ENCODE measurements around the gene LRRC15. TPM values are rescaled to one million over a fixed set of nuclear protein-coding genes. Genes with fewer than 3 reads are reported as not detected.

The LRRC15 gene
- total RNA-seq (2014; rRNA removed; shearing (Covaris generic)), result 0.30 and 0.40 TPM in 2 replicates
- polyA plus RNA-seq (2015; cell fraction: cytosol; rRNA removed), result 0.11 and 0.13 TPM in 2 replicates
- polyA plus RNA-seq (2015; cell fraction: nucleus; rRNA removed), result 0.32 and 0.36 TPM in 2 replicates

- peak; percentile 72 for DNase-seq (ENCODE audit: low read depth)
These were observed at the start of gene LRRC15 for GRCh38 chr3:194369522-194370279. TSS of gene LRRC15 (minus strand) at chr3:194369743. CDS start at chr3:194361043, 8,700 bp downstream.

- no peak for DNase-seq (ENCODE audit: low read depth)
These were observed 49.1 kb upstream of the LRRC15 start for GRCh38 chr3:194418671-194419070.

- DNase-seq (ENCODE audit: low read depth), result peak; percentile 49
These were observed 37.9 kb upstream of the LRRC15 start for GRCh38 chr3:194407423-194407822.

DNA sequence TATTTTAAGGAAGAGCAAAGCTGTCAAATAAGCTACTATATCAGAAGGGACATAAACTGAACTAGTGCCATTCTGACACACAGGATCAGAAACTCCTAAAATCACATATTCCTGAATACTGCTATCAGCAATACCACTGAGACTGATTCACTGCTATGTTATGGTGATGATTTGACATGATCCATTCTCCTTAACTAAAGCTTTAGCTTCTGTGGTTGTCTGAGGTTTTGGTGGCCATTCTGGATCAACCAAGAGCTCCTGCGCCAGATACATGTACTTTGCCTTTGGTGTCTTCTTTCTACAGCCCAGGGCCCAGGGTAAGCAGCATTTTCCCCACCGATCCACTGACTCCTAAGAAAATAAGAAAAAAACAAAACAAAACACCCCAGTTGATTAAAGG is 36.2 kb upstream of the LRRC15 start:
- DNase-seq (ENCODE audit: low read depth), result no peak

- DNase-seq (ENCODE audit: low read depth), result peak; percentile 58
These were observed 35.0 kb upstream of the LRRC15 start for GRCh38 chr3:194404365-194405140.

GRCh38 chr3:194401868-194402329 is 32.4 kb upstream of the LRRC15 start:
- DNase-seq (ENCODE audit: low read depth), result no peak

DNA sequence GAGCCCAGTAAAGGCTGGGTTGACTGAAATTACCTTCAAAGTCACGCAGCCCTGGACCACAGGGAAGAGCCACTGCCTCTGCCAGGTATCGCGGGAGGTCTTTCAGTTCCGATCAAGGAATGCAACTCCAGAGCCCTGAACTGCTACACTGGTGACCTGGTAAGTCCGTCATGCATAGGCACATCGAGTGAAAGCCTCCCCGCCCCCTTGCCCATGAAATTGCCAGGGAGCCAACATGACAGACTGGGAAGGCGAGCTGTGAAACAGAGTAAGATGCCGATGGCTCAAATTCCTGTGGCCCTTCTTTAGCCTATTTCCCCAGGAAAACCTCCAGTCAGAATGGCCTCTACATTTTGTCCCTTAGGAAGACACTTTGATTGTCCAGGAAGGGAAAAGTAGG is 31.8 kb upstream of the LRRC15 start:
- no peak for DNase-seq (ENCODE audit: low read depth)

- no peak for DNase-seq (ENCODE audit: low read depth)
These were observed 30.4 kb upstream of the LRRC15 start for GRCh38 chr3:194399874-194400411.

- DNase-seq (ENCODE audit: low read depth), result no peak
These were observed 29.6 kb upstream of the LRRC15 start, which contains the start of gene GP5 for GRCh38 chr3:194399166-194399565. TSS of gene GP5 (minus strand) at chr3:194399266. CDS start at chr3:194398282, 984 bp downstream.

DNA sequence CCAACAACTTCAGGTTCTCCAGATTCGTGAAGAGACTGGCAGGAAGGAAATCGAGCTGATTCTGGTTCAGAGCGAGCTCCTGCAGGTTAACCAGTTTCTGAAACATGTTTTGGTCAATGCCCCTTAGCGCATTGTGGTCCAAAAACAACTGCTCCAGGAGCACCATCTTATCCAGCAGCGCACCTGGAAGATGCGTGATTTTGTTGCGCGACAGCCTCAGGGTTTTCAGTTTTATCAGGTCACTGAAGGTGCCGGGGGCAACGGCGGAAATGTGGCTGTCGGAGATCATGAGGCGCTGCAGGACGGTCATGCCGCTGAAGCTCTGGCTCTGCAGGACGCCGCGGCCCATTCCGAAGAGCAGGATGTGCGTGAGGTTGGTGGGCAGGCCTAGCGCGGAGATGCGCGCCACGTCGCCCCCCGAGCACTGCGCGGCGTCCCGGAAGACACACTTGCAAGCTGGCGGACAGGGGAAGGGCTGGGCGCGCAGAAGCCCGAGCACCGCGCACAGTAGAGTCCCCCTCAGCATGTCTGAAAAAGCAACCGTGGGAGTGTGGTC is 28.3 kb upstream of the LRRC15 start:
- DNase-seq (ENCODE audit: low read depth), result no peak

DNA sequence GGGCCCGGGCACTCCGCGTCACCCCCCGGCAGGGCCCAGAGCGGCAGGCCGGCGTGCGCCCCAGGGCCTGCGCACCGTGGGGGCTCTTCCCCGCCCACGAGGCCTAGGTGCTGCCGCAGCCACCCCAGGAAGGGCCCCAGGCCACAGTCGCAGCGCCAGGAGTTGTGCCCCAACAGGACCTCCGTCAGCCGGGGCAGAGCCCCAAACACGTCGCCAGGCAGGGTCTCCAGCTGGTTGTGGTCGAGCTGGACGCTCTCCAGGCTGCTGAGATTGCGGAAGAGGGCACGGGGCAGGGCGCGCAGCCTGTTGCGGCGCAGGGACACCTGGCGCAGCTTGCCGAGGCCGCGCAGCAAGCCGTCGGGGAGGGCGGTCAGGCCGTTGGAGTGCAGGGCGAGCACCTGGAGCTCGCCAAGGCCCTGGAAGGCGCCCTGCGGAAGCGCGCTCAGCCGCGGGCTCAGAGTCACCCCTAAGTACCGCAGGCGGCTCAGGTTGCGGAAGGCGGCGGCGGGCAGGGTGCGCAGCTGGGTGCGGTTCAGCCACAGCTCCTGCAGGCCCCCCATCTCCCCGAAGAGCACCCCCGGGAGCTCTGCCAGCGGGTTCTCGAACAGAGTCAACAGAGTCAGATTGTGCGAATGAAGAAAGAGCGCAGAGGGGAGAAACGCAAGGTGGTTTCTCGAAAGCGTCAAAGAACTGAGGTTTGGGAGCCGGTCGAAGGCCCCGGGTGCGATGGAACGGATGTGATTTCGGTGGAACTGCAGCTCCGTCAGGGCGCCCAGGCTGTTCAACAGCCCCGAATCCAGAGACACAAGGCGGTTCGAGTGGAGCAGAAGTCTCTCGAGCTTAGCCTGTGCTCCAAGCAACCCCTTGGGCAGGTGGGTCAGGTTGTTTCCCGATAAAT is 27.6 kb upstream of the LRRC15 start:
- DNase-seq (ENCODE audit: low read depth), result no peak

DNA sequence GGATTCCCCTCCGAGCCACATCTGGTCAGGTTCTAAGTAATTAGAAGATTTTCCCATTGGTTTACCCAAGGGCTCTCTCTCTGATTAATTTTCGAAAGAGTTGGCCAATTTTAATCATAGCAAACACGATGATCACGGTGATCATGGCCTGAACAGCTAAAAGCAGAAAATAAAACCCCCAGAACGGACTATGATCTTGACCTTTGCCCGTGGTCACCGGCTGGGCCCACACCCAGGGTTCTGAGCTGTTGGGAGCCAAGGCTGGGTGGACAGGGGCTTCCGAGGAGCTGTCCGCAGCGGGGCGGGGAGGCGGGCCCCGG is 27.0 kb upstream of the LRRC15 start:
- no peak for DNase-seq (ENCODE audit: low read depth)

GRCh38 chr3:194395778-194396538 is 26.4 kb upstream of the LRRC15 start:
- no peak for DNase-seq (ENCODE audit: low read depth)

- no peak for DNase-seq (ENCODE audit: low read depth)
These were observed 25.7 kb upstream of the LRRC15 start for GRCh38 chr3:194395212-194395611.

- no peak for DNase-seq (ENCODE audit: low read depth)
These were observed 23.0 kb upstream of the LRRC15 start for GRCh38 chr3:194392576-194392975.

- no peak for DNase-seq (ENCODE audit: low read depth)
These were observed 21.3 kb upstream of the LRRC15 start for GRCh38 chr3:194390835-194391234.

- DNase-seq (ENCODE audit: low read depth), result no peak
These were observed 19.7 kb upstream of the LRRC15 start for GRCh38 chr3:194389269-194389668.

DNA sequence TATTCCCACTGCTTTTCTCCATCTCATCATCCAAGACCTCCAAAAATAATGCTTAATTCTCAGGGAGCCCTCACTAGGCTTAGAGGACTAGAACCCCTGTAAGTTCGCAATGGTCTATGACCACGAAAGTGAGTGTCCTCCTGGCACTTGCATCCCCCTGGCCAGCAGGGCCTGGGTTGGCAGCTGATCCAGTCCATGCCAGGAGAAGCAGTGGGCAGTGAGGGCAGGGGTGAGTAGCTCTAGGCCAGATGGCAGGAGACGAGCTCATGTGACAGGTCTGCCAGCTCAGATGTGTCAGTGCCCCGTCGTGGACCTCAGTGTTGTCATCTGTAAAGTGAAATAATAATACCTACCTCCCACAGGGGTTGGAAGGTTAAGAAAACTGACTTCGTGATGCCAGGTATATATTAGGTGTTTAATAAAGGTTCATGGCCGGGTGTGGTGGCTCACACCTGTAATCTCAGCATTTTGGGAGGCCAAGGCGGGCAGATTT is 18.4 kb upstream of the LRRC15 start:
- no peak for DNase-seq (ENCODE audit: low read depth)

DNA sequence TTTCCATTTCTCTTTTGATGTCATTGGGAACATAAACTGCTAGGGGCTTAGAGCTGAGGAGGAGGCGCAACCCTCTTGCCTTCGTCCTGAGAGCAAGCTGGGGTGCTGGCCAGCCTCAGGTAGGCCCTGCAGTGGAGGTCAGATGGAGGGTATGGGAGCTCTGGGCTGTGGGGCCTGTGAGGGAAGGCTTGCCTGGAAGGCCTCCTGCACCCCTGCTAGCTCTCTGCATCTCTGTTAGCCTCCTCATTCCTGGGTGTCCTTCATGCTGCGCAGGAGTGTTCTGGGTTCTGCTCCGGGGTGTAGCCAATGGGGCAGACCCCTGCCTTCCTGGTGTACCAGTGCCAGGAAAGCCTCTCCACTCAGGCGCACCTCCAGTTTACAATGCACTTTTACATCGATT is 17.7 kb upstream of the LRRC15 start:
- no peak for DNase-seq (ENCODE audit: low read depth)

GRCh38 chr3:194386648-194387047 is 17.1 kb upstream of the LRRC15 start:
- no peak for DNase-seq (ENCODE audit: low read depth)

Measured in HT1080 (cell line).